Activated naive CD8-positive, alpha-beta T cell (primary cell): Measurements from ENCODE around the gene RNF141.

Experiments
- H3K27ac Mint-ChIP-seq: one replicate; pipeline ENCODE4 v1.8.0; 2021; ENCODE audit warnings: mixed read lengths
- H3K27me3 Mint-ChIP-seq: one replicate; pipeline ENCODE4 v1.8.0; 2021; ENCODE audit warnings: mixed read lengths
- H3K36me3 Mint-ChIP-seq: one replicate; pipeline ENCODE4 v1.8.0; 2021; ENCODE audit warnings: mixed read lengths
- H3K4me1 Mint-ChIP-seq: one replicate; pipeline ENCODE4 v1.8.0; 2021; ENCODE audit warnings: low read depth, mixed read lengths
- H3K4me3 Mint-ChIP-seq: one replicate; pipeline ENCODE4 v1.8.0; 2021; ENCODE audit warnings: mild to moderate bottlenecking, mixed read lengths
- H3K9me3 Mint-ChIP-seq: one replicate; pipeline ENCODE4 v1.8.0; 2021; ENCODE audit warnings: low read depth, mixed read lengths

Gene RNF141, protein sequence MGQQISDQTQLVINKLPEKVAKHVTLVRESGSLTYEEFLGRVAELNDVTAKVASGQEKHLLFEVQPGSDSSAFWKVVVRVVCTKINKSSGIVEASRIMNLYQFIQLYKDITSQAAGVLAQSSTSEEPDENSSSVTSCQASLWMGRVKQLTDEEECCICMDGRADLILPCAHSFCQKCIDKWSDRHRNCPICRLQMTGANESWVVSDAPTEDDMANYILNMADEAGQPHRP

GRCh38 chr11:10540915-10541560, at the start of gene RNF141:
Gene RNF141, minus strand, starts transcription at chr11:10541187. Its CDS starts 7,029 bp downstream, at chr11:10534158.
- Mint-ChIP-seq H3K27me3 (no peaks in the 10 kb centered on the region), H3K4me1 (peaks cover 29% of the 10 kb centered on the region), H3K27ac (peak within 1 kb of the TSS; percentile 70), H3K4me3 (peak within 1 kb of the TSS; percentile 91), H3K36me3 (no peaks in the 10 kb centered on the region), H3K9me3 (no peaks in the 10 kb centered on the region)

GRCh38 chr11:10590218-10590915, 49.4 kb upstream of the RNF141 start:
- H3K4me3 Mint-ChIP-seq: no peak overlapping the region
- no peaks in the 10 kb centered on the region for H3K36me3 Mint-ChIP-seq
- H3K27ac Mint-ChIP-seq: no peak overlapping the region
- H3K27me3 Mint-ChIP-seq: no peaks in the 10 kb centered on the region
- H3K9me3 Mint-ChIP-seq: no peaks in the 10 kb centered on the region
- H3K4me1 Mint-ChIP-seq: no peaks in the 10 kb centered on the region

GRCh38 chr11:10588904-10589303, 47.9 kb upstream of the RNF141 start:
- H3K27me3 Mint-ChIP-seq: no peaks in the 10 kb centered on the region
- H3K27ac Mint-ChIP-seq: no peak overlapping the region
- no peaks in the 10 kb centered on the region for H3K4me1 Mint-ChIP-seq
- no peaks in the 10 kb centered on the region for H3K36me3 Mint-ChIP-seq
- H3K4me3 Mint-ChIP-seq: no peak overlapping the region
- H3K9me3 Mint-ChIP-seq: no peaks in the 10 kb centered on the region

DNA sequence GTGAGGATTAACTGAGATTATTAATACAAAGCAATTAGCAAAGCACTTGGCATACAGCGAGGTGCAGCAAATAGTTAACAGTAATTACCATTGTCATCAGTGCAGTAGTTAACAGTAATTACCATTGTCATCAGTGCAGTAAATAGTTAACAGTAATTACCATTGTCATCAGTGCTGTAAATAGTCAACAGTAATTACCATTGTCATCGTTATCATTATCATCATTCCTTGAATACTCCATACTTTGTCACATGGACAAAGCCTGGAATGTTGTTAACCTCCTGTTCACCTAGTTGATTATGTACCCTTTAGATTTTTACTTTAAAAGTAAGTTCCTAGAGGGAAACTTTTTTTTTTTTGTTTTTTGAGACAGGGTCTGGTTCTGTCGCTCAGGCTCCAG, 47.0 kb upstream of the RNF141 start:
- Mint-ChIP-seq H3K9me3 (no peaks in the 10 kb centered on the region), H3K27ac (no peak overlapping the region), H3K36me3 (no peaks in the 10 kb centered on the region), H3K27me3 (peaks cover 5% of the 10 kb centered on the region), H3K4me3 (no peak overlapping the region), H3K4me1 (no peaks in the 10 kb centered on the region)

GRCh38 chr11:10587388-10587787, 46.4 kb upstream of the RNF141 start:
- H3K27me3 Mint-ChIP-seq: peaks cover 7% of the 10 kb centered on the region

DNA sequence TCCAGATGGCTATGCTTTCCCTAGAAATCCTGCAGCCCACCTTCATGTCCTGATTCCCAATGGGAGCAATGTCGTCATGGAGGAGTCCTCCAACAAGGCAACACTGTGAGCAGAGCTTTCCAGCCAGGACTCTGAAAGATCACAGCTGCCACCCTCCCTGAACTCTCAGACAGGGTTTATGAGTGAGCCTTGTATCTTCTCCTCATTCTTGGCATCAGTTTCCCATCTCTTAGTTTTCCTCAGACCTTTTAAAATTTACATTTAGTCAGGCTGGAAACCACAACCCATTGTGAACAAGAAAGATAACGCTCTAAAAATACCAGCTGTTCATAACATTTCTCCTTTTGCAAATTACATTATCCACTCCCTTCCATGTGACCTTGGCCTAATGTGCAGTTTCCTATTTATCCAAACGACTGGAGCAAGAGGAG, 43.1 kb upstream of the RNF141 start:
- Mint-ChIP-seq H3K4me1 (no peaks in the 10 kb centered on the region), H3K27me3 (peaks cover 8% of the 10 kb centered on the region), H3K4me3 (no peak overlapping the region), H3K36me3 (no peaks in the 10 kb centered on the region), H3K9me3 (no peaks in the 10 kb centered on the region), H3K27ac (no peak overlapping the region)

More at GRCh38 chr11:10587388-10587787, 46.4 kb upstream of the RNF141 start:
- no peak overlapping the region for H3K4me3 Mint-ChIP-seq
- H3K9me3 Mint-ChIP-seq: no peaks in the 10 kb centered on the region
- no peaks in the 10 kb centered on the region for H3K4me1 Mint-ChIP-seq
- no peaks in the 10 kb centered on the region for H3K36me3 Mint-ChIP-seq
- no peak overlapping the region for H3K27ac Mint-ChIP-seq

- Mint-ChIP-seq H3K4me1 (no peaks in the 10 kb centered on the region), H3K36me3 (no peaks in the 10 kb centered on the region), H3K27ac (no peak overlapping the region), H3K4me3 (no peak overlapping the region), H3K27me3 (peaks cover 8% of the 10 kb centered on the region), H3K9me3 (no peaks in the 10 kb centered on the region)
Observed at GRCh38 chr11:10581481-10582019, 40.6 kb upstream of the RNF141 start.

DNA sequence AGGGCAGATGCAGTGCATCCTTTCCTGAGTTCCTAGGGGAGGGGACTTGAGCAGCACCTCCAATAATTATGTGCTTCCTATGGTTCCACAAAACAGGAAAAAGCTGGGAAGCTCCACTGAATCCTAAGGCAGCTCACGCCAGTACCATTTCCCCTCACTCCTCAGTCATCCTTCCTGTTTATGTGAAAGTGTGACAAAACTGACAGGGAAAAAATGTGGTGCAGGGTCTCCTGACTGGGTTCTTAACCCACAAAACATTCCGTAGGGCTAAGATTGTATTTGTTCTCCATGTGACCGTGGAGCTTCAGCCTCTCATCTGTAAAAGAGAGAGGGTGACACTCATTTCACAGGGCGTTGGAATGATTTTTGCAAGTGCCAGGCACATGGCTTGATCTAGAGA, 39.6 kb upstream of the RNF141 start:
- peaks cover 8% of the 10 kb centered on the region for H3K27me3 Mint-ChIP-seq
- no peaks in the 10 kb centered on the region for H3K36me3 Mint-ChIP-seq
- H3K4me1 Mint-ChIP-seq: no peaks in the 10 kb centered on the region
- no peak overlapping the region for H3K4me3 Mint-ChIP-seq
- H3K9me3 Mint-ChIP-seq: no peaks in the 10 kb centered on the region
- H3K27ac Mint-ChIP-seq: no peak overlapping the region

DNA sequence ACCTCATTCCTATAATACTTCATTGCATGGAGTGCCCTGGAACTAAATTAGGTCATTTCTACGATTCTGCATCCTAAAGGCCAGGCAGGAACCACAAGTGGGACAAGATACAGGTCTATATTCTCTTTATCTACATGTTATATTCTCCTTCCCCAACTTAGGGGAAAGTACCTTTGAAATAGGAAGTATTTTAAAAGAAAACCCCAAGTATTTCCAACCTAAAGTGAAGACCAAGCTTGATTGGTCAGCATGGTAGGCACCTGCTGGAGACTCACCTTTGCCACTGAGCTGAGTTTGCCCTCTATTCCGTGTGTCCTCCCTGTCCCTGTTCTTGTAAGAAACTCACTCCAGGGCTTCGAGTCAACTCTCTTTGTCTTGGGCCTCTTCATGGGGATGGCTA, 38.7 kb upstream of the RNF141 start:
- no peaks in the 10 kb centered on the region for H3K9me3 Mint-ChIP-seq
- no peaks in the 10 kb centered on the region for H3K4me1 Mint-ChIP-seq
- H3K4me3 Mint-ChIP-seq: no peak overlapping the region
- no peaks in the 10 kb centered on the region for H3K36me3 Mint-ChIP-seq
- peaks cover 8% of the 10 kb centered on the region for H3K27me3 Mint-ChIP-seq
- H3K27ac Mint-ChIP-seq: no peak overlapping the region

DNA sequence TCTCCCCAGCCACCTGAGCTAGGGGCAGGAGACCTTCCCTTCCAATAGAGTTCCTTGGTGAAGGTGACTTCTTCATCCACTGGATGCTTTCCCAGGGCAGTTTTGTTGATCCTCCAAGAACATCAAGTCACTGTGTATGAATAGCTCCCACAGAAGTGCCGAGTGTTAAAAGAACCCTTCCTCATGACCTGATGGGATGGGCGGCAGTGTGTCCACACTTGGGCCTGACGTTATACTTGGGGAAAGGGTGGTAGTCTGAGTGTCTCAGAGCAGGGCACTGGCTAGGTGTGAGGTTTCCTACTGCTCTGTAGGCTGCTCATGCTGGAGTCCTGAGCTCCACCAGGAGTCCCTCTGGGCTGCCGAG, 35.0 kb upstream of the RNF141 start:
- Mint-ChIP-seq H3K27ac (no peak overlapping the region), H3K4me3 (no peak overlapping the region), H3K36me3 (no peaks in the 10 kb centered on the region), H3K27me3 (peaks cover 9% of the 10 kb centered on the region), H3K9me3 (no peaks in the 10 kb centered on the region), H3K4me1 (no peaks in the 10 kb centered on the region)

GRCh38 chr11:10575346-10576034, 34.5 kb upstream of the RNF141 start:
- H3K4me1 Mint-ChIP-seq: no peaks in the 10 kb centered on the region
- no peaks in the 10 kb centered on the region for H3K9me3 Mint-ChIP-seq
- H3K36me3 Mint-ChIP-seq: no peaks in the 10 kb centered on the region
- peaks cover 9% of the 10 kb centered on the region for H3K27me3 Mint-ChIP-seq
- H3K27ac Mint-ChIP-seq: no peak overlapping the region
- H3K4me3 Mint-ChIP-seq: no peak overlapping the region

GRCh38 chr11:10573556-10573955, 32.6 kb upstream of the RNF141 start:
- Mint-ChIP-seq H3K36me3 (no peaks in the 10 kb centered on the region), H3K27ac (no peak overlapping the region), H3K4me1 (no peaks in the 10 kb centered on the region), H3K9me3 (no peaks in the 10 kb centered on the region), H3K27me3 (peaks cover 8% of the 10 kb centered on the region), H3K4me3 (no peak overlapping the region)

DNA sequence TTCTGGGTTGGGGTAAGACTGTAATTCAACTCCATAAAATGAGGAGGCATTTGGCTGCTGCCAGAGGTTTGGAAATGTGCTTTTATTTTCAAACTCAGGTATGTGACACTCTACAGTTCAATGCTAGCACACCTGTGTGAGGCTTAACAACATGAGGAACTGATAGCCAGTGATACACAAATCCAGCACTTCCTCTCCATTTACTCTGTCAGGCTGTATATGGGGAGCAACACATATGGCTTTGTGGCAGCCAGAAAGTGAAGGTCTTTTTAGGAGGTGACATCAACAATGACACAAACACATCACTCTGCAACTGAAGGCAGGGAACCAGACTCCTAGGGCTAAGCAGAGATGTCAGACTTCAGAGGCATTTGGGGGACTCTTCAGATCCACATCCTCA, 32.0 kb upstream of the RNF141 start:
- Mint-ChIP-seq H3K36me3 (no peaks in the 10 kb centered on the region), H3K27me3 (peaks cover 8% of the 10 kb centered on the region), H3K4me1 (no peaks in the 10 kb centered on the region), H3K9me3 (no peaks in the 10 kb centered on the region), H3K4me3 (no peak overlapping the region), H3K27ac (no peak overlapping the region)

- Mint-ChIP-seq H3K27me3 (peaks cover 8% of the 10 kb centered on the region), H3K27ac (no peak overlapping the region), H3K9me3 (no peaks in the 10 kb centered on the region), H3K36me3 (no peaks in the 10 kb centered on the region), H3K4me1 (no peaks in the 10 kb centered on the region), H3K4me3 (no peak overlapping the region)
Observed at GRCh38 chr11:10572533-10572932, 31.5 kb upstream of the RNF141 start.

DNA sequence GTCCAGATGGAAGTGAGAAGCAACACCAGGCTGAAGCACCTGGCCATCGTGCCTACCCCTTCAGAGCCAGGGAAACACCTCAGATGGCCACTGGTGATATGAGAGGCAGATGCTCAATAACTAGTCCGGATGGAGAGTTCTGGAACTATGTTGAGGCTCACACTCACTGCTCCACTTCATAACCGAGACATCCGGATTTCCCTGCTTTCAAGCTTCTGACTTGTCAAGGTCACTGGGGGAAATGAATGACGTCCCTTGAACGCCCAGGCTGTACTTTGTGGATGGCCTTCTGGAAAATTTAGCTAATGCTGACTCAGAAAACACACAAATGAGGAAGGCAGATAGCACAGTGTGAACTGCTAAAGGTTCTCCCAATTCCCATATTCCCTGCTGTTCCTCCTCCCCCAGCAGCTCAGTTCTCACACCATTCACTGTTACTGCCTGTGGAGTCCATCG, 27.5 kb upstream of the RNF141 start, which contains the start of gene LYVE1:
TSS of gene LYVE1 (minus strand) at position 180 of the 456 bp plus-strand sequence. CDS start at position 47, 133 bp downstream.
- Mint-ChIP-seq H3K36me3 (no peaks in the 10 kb centered on the region), H3K27me3 (peaks cover 5% of the 10 kb centered on the region), H3K9me3 (no peaks in the 10 kb centered on the region), H3K4me3 (no peak within 1 kb of the TSS), H3K4me1 (no peaks in the 10 kb centered on the region), H3K27ac (no peak within 1 kb of the TSS)
